Measurements from ENCODE around the gene MGLL. TPM values are rescaled to one million over a fixed set of nuclear protein-coding genes. Genes with fewer than 3 reads are reported as not detected.

MGLL gene
- total and polyA plus RNA-seq, 10 donors: 11.0 to 134 (median 80.7) TPM

GRCh38 chr3:127827808-127828207, 5.5 kb upstream of the MGLL start:
- no peak for DNase-seq
- WGBS, 5 donors: 85 to 95% (median 86%) methylated on average over 2 of the region's 2 CpGs

GRCh38 chr3:127825756-127826155, 3.4 kb upstream of the MGLL start:
- peaks cover 0 to 38% (median 33%) of the 10 kb centered on the region in 8 donors for H3K9me3 ChIP-seq
- intact Hi-C loops (cut with DNase I; ENCODE audit: low total_unique reads): loop anchor here (10.0 kb wide), 1 partner anchor 131 kb away; no protein-coding TSS in a partner anchor
- no peak for DNase-seq
- peaks cover 0 to 33% (median 8%) of the 10 kb centered on the region in 7 donors for H3K27me3 ChIP-seq (replicated peaks in 1 of 7)
- no peak overlapping the region for H3K27ac ChIP-seq
- WGBS, 5 donors: 90 to 96% (median 95%) methylated on average over 3 of the region's 3 CpGs
- TF ChIP-seq POLR2A (IDR thresholded peaks at IDR 0.05): no peak
- no peak for TF ChIP-seq CTCF (IDR thresholded peaks at IDR 0.05 in 8 of 11, conservative IDR thresholded peaks at IDR 0.05 in 3 of 11)
- TF ChIP-seq POLR2AphosphoS5 (IDR thresholded peaks at IDR 0.05): no peak
- peaks cover 0 to 31% (median 23%) of the 10 kb centered on the region in 6 donors for H3K4me1 ChIP-seq
- no peak overlapping the region for H3K4me3 ChIP-seq
- H3K36me3 ChIP-seq: no peaks in the 10 kb centered on the region

More at GRCh38 chr3:127827808-127828207, 5.5 kb upstream of the MGLL start:
- Histone ChIP-seq H3K4me1 (peaks cover 0 to 10% (median 5%) of the 10 kb centered on the region in 6 donors), H3K9me3 (peaks cover 0 to 41% (median 34%) of the 10 kb centered on the region in 8 donors), H3K27ac (no peak overlapping the region), H3K36me3 (no peaks in the 10 kb centered on the region), H3K4me3 (no peak overlapping the region), H3K27me3 (replicated peaks in 1 of 7) (peaks cover 0 to 14% (median 2%) of the 10 kb centered on the region in 7 donors)
- intact Hi-C loops (cut with DNase I; ENCODE audit: low total_unique reads): loop anchor here (10.0 kb wide), 1 partner anchor 133 kb away; no protein-coding TSS in a partner anchor
- TF ChIP-seq CTCF (IDR thresholded peaks at IDR 0.05 in 8 of 11, conservative IDR thresholded peaks at IDR 0.05 in 3 of 11): no peak
- no peak for TF ChIP-seq POLR2A (IDR thresholded peaks at IDR 0.05)
- no peak for TF ChIP-seq POLR2AphosphoS5 (IDR thresholded peaks at IDR 0.05)

DNA sequence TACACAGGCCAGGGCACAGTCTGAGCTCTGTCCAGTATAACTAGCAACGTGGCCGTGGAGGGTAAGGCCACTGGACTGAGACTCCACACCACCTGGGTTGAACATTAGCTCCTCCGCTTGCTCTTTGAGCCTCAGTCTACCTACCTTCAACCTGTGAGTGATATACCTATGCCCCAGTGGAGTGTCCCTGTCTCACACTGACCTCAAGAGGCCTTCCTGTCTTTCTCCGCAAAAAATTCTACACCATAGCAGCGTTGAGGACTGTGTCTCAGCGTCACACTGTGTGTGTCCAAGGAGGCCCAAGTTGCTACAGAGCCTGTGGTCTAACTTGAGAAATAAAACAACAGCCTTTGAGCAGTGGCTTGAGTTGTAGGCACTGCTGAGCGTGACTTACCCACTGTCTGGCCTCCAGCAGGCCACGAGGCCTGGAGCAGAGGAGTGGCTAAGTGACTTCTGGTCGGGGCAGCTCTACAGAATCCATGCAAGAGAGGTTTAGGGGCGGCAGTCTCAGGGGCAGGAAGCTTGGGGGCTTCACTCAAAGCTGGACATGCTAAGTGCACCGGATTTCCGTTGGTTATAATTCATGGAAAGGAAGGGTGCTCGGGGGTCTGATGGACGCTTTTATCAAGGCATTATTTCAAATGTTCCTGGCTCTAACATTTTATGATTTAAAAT, 2.0 kb upstream of the MGLL start:
- WGBS, 5 donors: 74 to 89% (median 85%) methylated on average over 14 of the region's 14 CpGs
- intact Hi-C loops (cut with DNase I; ENCODE audit: low total_unique reads): loop anchor here (10.0 kb wide), 1 partner anchor 129 kb away; no protein-coding TSS in a partner anchor
- TF ChIP-seq POLR2A (IDR thresholded peaks at IDR 0.05): no peak

GRCh38 chr3:127823426-127823857, 1.1 kb upstream of the MGLL start:
- intact Hi-C loops (cut with DNase I; ENCODE audit: low total_unique reads): loop anchor here (10.0 kb wide), 1 partner anchor 129 kb away; no protein-coding TSS in a partner anchor
- H3K36me3 ChIP-seq: peaks cover 0 to 7% (median 0%) of the 10 kb centered on the region in 6 donors
- no peak for DNase-seq
- peaks cover 0 to 33% (median 8%) of the 10 kb centered on the region in 7 donors for H3K27me3 ChIP-seq (replicated peaks in 1 of 7)
- peaks cover 0 to 16% (median 11%) of the 10 kb centered on the region in 8 donors for H3K9me3 ChIP-seq
- 11 to 74% (median 19%) methylated on average over 2 to 14 of the region's 14 CpGs for WGBS, 5 donors
- peak overlapping the region in 2 of 8 donors; percentile 83 to 86 for H3K27ac ChIP-seq
- TF ChIP-seq CTCF (IDR thresholded peaks at IDR 0.05 in 8 of 11, conservative IDR thresholded peaks at IDR 0.05 in 3 of 11) (peak in 6 of 11 experiments; percentile 12 to 24 (median 17)), POLR2AphosphoS5 (IDR thresholded peaks at IDR 0.05) (no peak)
- H3K4me3 ChIP-seq: peak overlapping the region in 7 of 8 donors; percentile 71 to 93 (median 81)
- H3K4me1 ChIP-seq: peaks cover 0 to 49% (median 35%) of the 10 kb centered on the region in 6 donors

More for the DNA sequence above, 2.0 kb upstream of the MGLL start:
- Histone ChIP-seq H3K27ac (no peak overlapping the region), H3K4me3 (no peak overlapping the region), H3K27me3 (replicated peaks in 1 of 7) (peaks cover 0 to 33% (median 8%) of the 10 kb centered on the region in 7 donors), H3K4me1 (peaks cover 0 to 46% (median 33%) of the 10 kb centered on the region in 6 donors), H3K36me3 (no peaks in the 10 kb centered on the region), H3K9me3 (peaks cover 0 to 25% (median 19%) of the 10 kb centered on the region in 8 donors)
- no peak for DNase-seq
